Suprapubic skin (tissue), 4 donors: ENCODE measurements around the gene MAPKAPK2. TPM values are rescaled to one million over a fixed set of nuclear protein-coding genes. Genes with fewer than 3 reads are reported as not detected.
"Not testable (repeated sequence)": the region's sequence is repeated elsewhere in the genome, so short reads cannot be mapped to it uniquely, and the experiment has no call there.

ENCODE experiments used
- DNase-seq, 2 donors: peaks; one replicate each; pipeline ENCODE4 v3.0.0-alpha.2; 2019; ENCODE audit warnings: low spot score in 2 of 2
- H3K27ac ChIP-seq: fragments of 200-600 bp; sonication (generic); one replicate; pipeline ENCODE4 v1.5.1; 2019
- H3K27me3 ChIP-seq: fragments of 200-600 bp; sonication (generic); one replicate; pipeline ENCODE4 v1.5.1; 2019
- H3K36me3 ChIP-seq: fragments of 200-600 bp; sonication (generic); one replicate; pipeline ENCODE4 v1.5.1; 2019
- H3K4me1 ChIP-seq: fragments of 200-600 bp; sonication (generic); one replicate; pipeline ENCODE4 v1.5.1; 2019
- H3K4me3 ChIP-seq: fragments of 200-600 bp; sonication (generic); one replicate; pipeline ENCODE4 v1.5.1; 2019; ENCODE audit warnings: mild to moderate bottlenecking
- H3K9me3 ChIP-seq: fragments of 200-600 bp; sonication (generic); one replicate; pipeline ENCODE4 v1.5.1; 2019
- EP300 ChIP-seq: sonication (generic); formaldehyde crosslinking; IDR thresholded peaks from one replicate; pipeline ENCODE4 v1.6.1; 2017; ENCODE audit warnings: antibody characterized with exemption
- POLR2A ChIP-seq, 2 donors: fragments of 450-650 bp; IDR thresholded peaks; one replicate each; pipeline ENCODE4 v1.6.1; 2017; ENCODE audit warnings: antibody characterized with exemption in 2 of 2, mild to moderate bottlenecking in 2 of 2, moderate library complexity in 2 of 2
- POLR2AphosphoS5 ChIP-seq, 3 donors: sonication (generic); formaldehyde crosslinking; IDR thresholded peaks; one replicate each; pipeline ENCODE4 v1.6.1; 2017; ENCODE audit warnings: antibody characterized with exemption in 3 of 3
- WGBS: methylation state at CpG from one replicate; pipeline ENCODE4 v1.1.5; 2018; 5-methylcytosine and 5-hydroxymethylcytosine counted together
- total RNA-seq, 4 donors: library from RNA; depleted of rRNA; stranded (reverse); fragments of >200 nt; gene quantifications; one replicate each; pipeline ENCODE4 v1.1.0, GENCODE V29; 2016
- TF ChIP-seq, protein P1 (sequence below), 2 donors: fragments of 200-600 bp in 1 of 2; fragments of 450-650 bp in 1 of 2; sonication (generic) in 1 of 2; IDR thresholded peaks; one replicate each; pipeline ENCODE4 v1.5.1; 2016 to 2019; ENCODE audit warnings: antibody characterized with exemption in 2 of 2, mild to moderate bottlenecking in 1 of 2, moderate library complexity in 1 of 2

The MAPKAPK2 gene
- total RNA-seq = 10 to 100 TPM; 38.0 to 72.3 (median 62.4) TPM

DNA sequence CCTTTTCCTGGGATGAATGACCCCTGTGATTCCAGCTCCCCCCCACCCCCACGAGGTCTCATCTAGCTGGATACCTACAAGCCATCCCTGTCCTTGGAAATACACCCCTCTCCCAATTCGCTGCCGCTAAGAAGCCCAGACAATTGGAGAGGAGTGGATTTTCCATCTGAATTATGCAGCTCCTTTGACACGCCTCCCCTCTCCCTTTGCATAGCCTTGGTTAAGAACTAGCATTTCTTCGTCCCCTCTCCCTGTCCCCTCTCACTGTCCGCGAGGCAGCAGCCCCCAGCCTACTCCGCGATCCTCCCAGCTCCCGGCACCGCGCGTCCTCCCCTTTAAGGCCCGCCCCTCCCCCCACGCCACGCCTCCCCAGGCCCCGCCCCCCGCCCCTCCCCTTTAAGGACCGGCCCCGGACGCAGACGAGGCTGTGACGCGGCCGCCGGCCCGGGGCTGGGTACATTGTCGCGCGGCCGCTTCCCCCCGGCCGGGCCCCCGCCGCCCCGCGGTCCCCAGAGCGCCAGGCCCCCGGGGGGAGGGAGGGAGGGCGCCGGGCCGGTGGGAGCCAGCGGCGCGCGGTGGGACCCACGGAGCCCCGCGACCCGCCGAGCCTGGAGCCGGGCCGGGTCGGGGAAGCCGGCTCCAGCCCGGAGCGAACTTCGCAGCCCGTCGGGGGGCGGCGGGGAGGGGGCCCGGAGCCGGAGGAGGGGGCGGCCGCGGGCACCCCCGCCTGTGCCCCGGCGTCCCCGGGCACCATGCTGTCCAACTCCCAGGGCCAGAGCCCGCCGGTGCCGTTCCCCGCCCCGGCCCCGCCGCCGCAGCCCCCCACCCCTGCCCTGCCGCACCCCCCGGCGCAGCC is at the start of gene MAPKAPK2:
Gene MAPKAPK2 (plus strand): TSS at position 428 of the 856 bp plus-strand sequence. CDS start 325 bp downstream, at position 753.
- peak within 1 kb of the TSS; percentile 77 for H3K4me3 ChIP-seq
- peak within 1 kb of the TSS; percentile 99 for H3K27ac ChIP-seq
- no peaks in the 10 kb centered on the region for H3K9me3 ChIP-seq
- peaks cover 42% of the 10 kb centered on the region for H3K4me1 ChIP-seq
- no peaks in the 10 kb centered on the region for H3K27me3 ChIP-seq
- DNase-seq = peak; percentile 88 to 93
- H3K36me3 ChIP-seq = no peaks in the 10 kb centered on the region
- TF ChIP-seq POLR2A (IDR thresholded peaks at IDR 0.05) = peak in 1 of 2 donors; percentile 39
- TF ChIP-seq EP300 = no peak
- 0% methylated on average over 7 of the region's 82 CpGs for WGBS

DNA sequence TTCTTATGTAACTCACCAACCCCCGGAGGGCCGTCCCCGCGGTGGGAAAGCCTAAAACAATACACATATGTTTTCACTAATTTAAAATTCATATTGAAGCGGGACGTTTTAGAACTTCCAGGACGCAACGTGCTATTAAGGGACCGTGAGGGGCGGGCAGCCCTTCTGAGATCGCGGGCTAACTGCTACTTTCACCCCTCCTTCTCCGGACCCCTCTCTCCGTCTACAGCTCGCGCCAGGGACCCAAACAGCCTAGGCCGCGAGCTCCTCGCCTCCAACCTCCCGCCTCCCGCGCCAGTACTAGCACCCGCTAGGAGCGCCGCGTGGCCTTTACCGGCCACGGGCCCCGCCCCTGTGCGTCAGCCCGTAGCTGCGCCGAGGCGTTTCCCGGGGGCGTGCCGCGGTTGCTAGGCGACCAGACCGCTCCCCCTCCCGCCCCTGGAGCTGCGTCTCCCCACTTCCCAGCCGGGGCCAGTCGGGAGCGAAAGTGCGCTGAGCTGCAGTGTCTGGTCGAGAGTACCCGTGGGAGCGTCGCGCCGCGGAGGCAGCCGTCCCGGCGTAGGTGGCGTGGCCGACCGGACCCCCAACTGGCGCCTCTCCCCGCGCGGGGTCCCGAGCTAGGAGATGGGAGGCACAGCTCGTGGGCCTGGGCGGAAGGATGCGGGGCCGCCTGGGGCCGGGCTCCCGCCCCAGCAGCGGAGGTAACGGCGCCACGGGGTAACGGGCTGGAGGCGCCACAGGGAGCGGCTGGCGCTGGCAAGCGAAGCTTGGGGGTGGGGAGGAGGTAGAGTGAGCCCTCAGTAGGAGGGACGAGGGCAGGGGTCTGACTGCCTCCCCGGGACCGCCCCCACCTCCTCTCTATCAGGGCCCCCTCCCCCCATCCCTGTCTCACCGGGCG is 49.4 kb upstream of the MAPKAPK2 start, which contains the start of gene DYRK3:
Gene DYRK3 (plus strand): TSS at position 457 of the 898 bp plus-strand sequence. CDS start 168 bp downstream, at position 625.
- Histone ChIP-seq H3K27me3 (no peaks in the 10 kb centered on the region), H3K9me3 (no peaks in the 10 kb centered on the region), H3K36me3 (no peaks in the 10 kb centered on the region), H3K4me3 (peak within 1 kb of the TSS; percentile 82), H3K27ac (peak within 1 kb of the TSS; percentile 68), H3K4me1 (peaks cover 30% of the 10 kb centered on the region)
- 1% methylated on average over 55 of the region's 84 CpGs for WGBS
- peak; percentile 8 to 89 for TF ChIP-seq POLR2A (IDR thresholded peaks at IDR 0.05)
- TF ChIP-seq EP300 = no peak
- TF ChIP-seq, protein P1, sequence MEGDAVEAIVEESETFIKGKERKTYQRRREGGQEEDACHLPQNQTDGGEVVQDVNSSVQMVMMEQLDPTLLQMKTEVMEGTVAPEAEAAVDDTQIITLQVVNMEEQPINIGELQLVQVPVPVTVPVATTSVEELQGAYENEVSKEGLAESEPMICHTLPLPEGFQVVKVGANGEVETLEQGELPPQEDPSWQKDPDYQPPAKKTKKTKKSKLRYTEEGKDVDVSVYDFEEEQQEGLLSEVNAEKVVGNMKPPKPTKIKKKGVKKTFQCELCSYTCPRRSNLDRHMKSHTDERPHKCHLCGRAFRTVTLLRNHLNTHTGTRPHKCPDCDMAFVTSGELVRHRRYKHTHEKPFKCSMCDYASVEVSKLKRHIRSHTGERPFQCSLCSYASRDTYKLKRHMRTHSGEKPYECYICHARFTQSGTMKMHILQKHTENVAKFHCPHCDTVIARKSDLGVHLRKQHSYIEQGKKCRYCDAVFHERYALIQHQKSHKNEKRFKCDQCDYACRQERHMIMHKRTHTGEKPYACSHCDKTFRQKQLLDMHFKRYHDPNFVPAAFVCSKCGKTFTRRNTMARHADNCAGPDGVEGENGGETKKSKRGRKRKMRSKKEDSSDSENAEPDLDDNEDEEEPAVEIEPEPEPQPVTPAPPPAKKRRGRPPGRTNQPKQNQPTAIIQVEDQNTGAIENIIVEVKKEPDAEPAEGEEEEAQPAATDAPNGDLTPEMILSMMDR (IDR thresholded peaks at IDR 0.05) = no peak
- peak in 2 of 3 donors; percentile 39 to 83 for TF ChIP-seq POLR2AphosphoS5 (IDR thresholded peaks at IDR 0.05)
- DNase-seq = peak; percentile 96 to 97

DNA sequence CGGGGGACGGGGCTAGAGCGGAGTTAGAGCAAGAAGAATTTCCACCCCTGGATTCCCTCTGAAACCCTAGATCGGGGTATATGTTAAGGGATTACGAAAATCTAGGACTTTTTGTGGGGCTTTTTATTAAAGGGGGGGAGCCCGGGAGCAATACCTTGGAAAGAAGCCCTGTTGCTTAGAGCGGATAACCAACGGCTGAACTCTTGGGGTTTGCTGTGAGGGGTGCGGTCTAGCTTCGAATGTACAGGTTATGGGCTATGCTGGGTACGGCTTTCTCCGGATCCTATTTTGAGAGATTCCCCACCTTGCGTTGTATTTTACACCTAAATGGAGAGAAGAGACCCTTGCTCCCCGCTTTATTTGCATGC is 48.7 kb upstream of the MAPKAPK2 start:
- no peak for DNase-seq
- TF ChIP-seq, protein P1 (IDR thresholded peaks at IDR 0.05) = no peak
- TF ChIP-seq POLR2AphosphoS5 (IDR thresholded peaks at IDR 0.05) (no peak), POLR2A (IDR thresholded peaks at IDR 0.05) (no peak), EP300 (no peak)
- Histone ChIP-seq H3K36me3 (no peaks in the 10 kb centered on the region), H3K4me3 (peak overlapping the region; percentile 82), H3K4me1 (peaks cover 30% of the 10 kb centered on the region), H3K27ac (peak overlapping the region; percentile 68), H3K27me3 (no peaks in the 10 kb centered on the region), H3K9me3 (no peaks in the 10 kb centered on the region)
- 3% methylated on average over 12 of the region's 14 CpGs for WGBS

DNA sequence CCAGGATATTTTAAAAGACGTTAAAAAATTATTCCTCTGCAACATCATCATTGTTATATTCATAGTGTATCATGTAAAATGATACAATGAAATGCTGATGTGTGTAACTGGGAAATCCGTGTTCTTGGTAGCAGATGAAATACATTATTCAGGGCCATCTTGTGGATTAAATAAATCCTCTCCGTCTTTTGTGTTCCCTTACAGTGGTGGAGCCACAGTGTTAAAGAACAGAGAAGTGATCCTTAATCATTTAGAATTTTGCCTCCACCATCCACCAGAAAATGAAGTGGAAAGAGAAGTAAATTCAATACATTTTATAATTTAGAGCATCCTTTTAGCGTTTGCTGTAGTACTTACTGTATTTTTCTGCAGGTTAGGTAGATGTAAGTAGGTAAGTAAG is 48.0 kb upstream of the MAPKAPK2 start:
- Histone ChIP-seq H3K9me3 (no peaks in the 10 kb centered on the region), H3K27ac (no peak overlapping the region), H3K36me3 (no peaks in the 10 kb centered on the region), H3K27me3 (no peaks in the 10 kb centered on the region), H3K4me1 (peaks cover 30% of the 10 kb centered on the region), H3K4me3 (no peak overlapping the region)
- WGBS = 49% methylated on average over 4 of the region's 4 CpGs
- DNase-seq = no peak
- TF ChIP-seq, protein P1 (IDR thresholded peaks at IDR 0.05) = no peak
- no peak for TF ChIP-seq POLR2AphosphoS5 (IDR thresholded peaks at IDR 0.05)

DNA sequence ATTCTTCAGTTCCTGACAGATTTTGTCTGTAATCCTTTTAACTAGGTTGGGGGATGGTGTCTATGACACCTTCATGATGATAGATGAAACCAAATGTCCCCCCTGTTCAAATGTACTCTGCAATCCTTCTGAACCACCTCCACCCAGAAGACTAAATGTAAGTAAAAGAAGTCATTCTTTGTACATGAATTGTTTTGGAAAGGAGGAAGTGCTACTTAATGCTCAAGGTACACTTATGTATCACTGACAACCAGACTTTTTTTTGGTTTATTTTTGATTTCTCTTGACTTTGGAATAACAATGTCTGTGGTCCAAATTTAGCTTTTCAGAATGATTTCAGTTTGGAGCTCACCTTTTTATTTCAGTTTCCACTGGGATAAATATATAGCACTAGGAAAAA is 47.1 kb upstream of the MAPKAPK2 start:
- H3K27me3 ChIP-seq = no peaks in the 10 kb centered on the region
- TF ChIP-seq POLR2AphosphoS5 (IDR thresholded peaks at IDR 0.05) = no peak
- no peak for TF ChIP-seq EP300
- TF ChIP-seq, protein P1 (IDR thresholded peaks at IDR 0.05) = no peak
- no peak for TF ChIP-seq POLR2A (IDR thresholded peaks at IDR 0.05)
- no peaks in the 10 kb centered on the region for H3K36me3 ChIP-seq
- peaks cover 30% of the 10 kb centered on the region for H3K4me1 ChIP-seq
- H3K9me3 ChIP-seq = no peaks in the 10 kb centered on the region
- DNase-seq = no peak
- H3K27ac ChIP-seq = no peak overlapping the region
- no peak overlapping the region for H3K4me3 ChIP-seq

DNA sequence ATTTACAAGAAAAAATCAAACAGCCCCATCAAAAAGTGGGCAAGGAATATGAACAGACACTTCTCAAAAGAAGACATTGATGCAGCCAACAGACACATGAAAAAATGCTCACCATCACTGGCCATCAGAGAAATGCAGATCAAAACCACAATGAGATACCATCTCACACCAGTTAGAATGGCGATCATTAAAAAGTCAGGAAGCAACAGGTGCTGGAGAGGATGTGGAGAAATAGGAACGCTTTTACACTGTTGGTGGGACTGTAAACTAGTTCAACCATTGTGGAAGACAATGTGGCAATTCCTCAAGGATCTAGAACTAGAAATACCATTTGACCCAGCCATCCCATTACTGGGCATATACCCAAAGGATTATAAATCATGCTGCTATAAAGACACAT is 42.6 kb upstream of the MAPKAPK2 start:
- 93% methylated on average over 2 of the region's 2 CpGs for WGBS
- H3K4me1 ChIP-seq, H3K27ac ChIP-seq, H3K9me3 ChIP-seq, H3K4me3 ChIP-seq, DNase-seq, H3K27me3 ChIP-seq, H3K36me3 ChIP-seq: not testable (repeated sequence)
